Mesothelial cell of epicardium (in vitro differentiated cells): Measurements from ENCODE around the gene ITPR2. TPM values are rescaled to one million over a fixed set of nuclear protein-coding genes. Genes with fewer than 3 reads are reported as not detected.

Experiments used
- DNase-seq, 2 experiments: peaks; one replicate each; pipeline ENCODE4 v3.0.0; 2021; ENCODE audit warnings: low spot score in 2 of 2; ENCODE audit not compliant: unreplicated experiment in 2 of 2
- H3K27ac Mint-ChIP-seq: 2 replicates; pipeline ENCODE4 v1.8.0; 2021; ENCODE audit warnings: mixed read lengths
- H3K27me3 Mint-ChIP-seq: 2 replicates; pipeline ENCODE4 v1.8.0; 2021; ENCODE audit warnings: low read depth, mixed read lengths
- H3K36me3 Mint-ChIP-seq: 2 replicates; pipeline ENCODE4 v1.8.0; 2021; ENCODE audit warnings: mixed read lengths
- H3K4me1 Mint-ChIP-seq: 2 replicates; pipeline ENCODE4 v1.8.0; 2021; ENCODE audit warnings: mixed read lengths
- H3K4me3 Mint-ChIP-seq: 2 replicates; pipeline ENCODE4 v1.8.0; 2021; ENCODE audit warnings: mild to moderate bottlenecking, moderate library complexity, mixed read lengths
- H3K9me3 Mint-ChIP-seq: 2 replicates; pipeline ENCODE4 v1.8.0; 2021; ENCODE audit warnings: mixed read lengths
- total RNA-seq: library from RNA; stranded (reverse); gene quantifications from 3 replicates; pipeline ENCODE4 v1.2.1, GENCODE V29; 2021
- TF ChIP-seq, protein P1 (sequence below): fragments of 200-600 bp; sonication (generic); IDR thresholded peaks from one replicate; pipeline ENCODE4 v1.5.0; 2021; ENCODE audit warnings: antibody characterized with exemption; ENCODE audit not compliant: unreplicated experiment

ITPR2 gene
- total RNA-seq, 1 donor from 2014 or later = 62.3 TPM

DNA sequence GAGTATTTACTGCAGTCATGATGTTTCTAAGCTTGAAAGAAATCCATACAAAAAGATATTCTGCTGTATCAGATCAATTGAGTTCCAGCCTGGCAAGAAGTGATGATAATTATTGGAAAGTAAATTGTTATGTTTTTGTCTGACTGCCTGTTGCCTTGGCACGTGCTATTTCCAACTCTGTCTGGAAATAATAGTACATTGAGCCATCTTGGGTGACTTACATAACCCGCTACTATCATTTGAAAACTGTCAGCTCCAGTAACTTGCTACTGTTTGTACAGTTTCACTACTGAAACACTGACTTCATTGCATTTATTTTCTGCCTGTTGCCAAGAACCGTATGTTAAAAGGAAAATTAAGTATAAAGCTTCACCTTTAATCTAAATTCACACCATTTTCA is 318.6 kb downstream of the ITPR2 start:
- H3K4me1 Mint-ChIP-seq = peaks cover 3% of the 10 kb centered on the region
- H3K4me3 Mint-ChIP-seq = no peak overlapping the region
- H3K9me3 Mint-ChIP-seq = peaks cover 5% of the 10 kb centered on the region
- no peaks in the 10 kb centered on the region for H3K27me3 Mint-ChIP-seq
- DNase-seq = no peak
- H3K27ac Mint-ChIP-seq = no peak overlapping the region
- TF ChIP-seq, protein P1, sequence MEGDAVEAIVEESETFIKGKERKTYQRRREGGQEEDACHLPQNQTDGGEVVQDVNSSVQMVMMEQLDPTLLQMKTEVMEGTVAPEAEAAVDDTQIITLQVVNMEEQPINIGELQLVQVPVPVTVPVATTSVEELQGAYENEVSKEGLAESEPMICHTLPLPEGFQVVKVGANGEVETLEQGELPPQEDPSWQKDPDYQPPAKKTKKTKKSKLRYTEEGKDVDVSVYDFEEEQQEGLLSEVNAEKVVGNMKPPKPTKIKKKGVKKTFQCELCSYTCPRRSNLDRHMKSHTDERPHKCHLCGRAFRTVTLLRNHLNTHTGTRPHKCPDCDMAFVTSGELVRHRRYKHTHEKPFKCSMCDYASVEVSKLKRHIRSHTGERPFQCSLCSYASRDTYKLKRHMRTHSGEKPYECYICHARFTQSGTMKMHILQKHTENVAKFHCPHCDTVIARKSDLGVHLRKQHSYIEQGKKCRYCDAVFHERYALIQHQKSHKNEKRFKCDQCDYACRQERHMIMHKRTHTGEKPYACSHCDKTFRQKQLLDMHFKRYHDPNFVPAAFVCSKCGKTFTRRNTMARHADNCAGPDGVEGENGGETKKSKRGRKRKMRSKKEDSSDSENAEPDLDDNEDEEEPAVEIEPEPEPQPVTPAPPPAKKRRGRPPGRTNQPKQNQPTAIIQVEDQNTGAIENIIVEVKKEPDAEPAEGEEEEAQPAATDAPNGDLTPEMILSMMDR = no peak
- H3K36me3 Mint-ChIP-seq = peaks cover 10% of the 10 kb centered on the region

GRCh38 chr12:26513363-26514043 is 319.5 kb downstream of the ITPR2 start:
- TF ChIP-seq, protein P1 = no peak
- peaks cover 5% of the 10 kb centered on the region for H3K9me3 Mint-ChIP-seq

GRCh38 chr12:26512213-26512612 is 320.8 kb downstream of the ITPR2 start:
- Mint-ChIP-seq H3K4me3 (no peak overlapping the region), H3K9me3 (no peaks in the 10 kb centered on the region), H3K27ac (no peak overlapping the region)

More at GRCh38 chr12:26513363-26514043, 319.5 kb downstream of the ITPR2 start:
- H3K4me3 Mint-ChIP-seq = no peak overlapping the region
- peaks cover 7% of the 10 kb centered on the region for H3K36me3 Mint-ChIP-seq
- DNase-seq = no peak
- H3K27ac Mint-ChIP-seq = no peak overlapping the region
- peaks cover 3% of the 10 kb centered on the region for H3K4me1 Mint-ChIP-seq
- no peaks in the 10 kb centered on the region for H3K27me3 Mint-ChIP-seq

GRCh38 chr12:26510354-26510674 is 322.7 kb downstream of the ITPR2 start:
- Mint-ChIP-seq H3K27ac (no peak overlapping the region), H3K36me3 (peaks cover 3% of the 10 kb centered on the region), H3K4me3 (no peak overlapping the region), H3K27me3 (no peaks in the 10 kb centered on the region), H3K4me1 (peaks cover 3% of the 10 kb centered on the region), H3K9me3 (peaks cover 2% of the 10 kb centered on the region)
- no peak for DNase-seq
- TF ChIP-seq, protein P1 = no peak

More at GRCh38 chr12:26512213-26512612, 320.8 kb downstream of the ITPR2 start:
- Mint-ChIP-seq H3K27me3 (no peaks in the 10 kb centered on the region), H3K4me1 (peaks cover 3% of the 10 kb centered on the region), H3K36me3 (peaks cover 2% of the 10 kb centered on the region)
- TF ChIP-seq, protein P1 = no peak
- DNase-seq = no peak

DNA sequence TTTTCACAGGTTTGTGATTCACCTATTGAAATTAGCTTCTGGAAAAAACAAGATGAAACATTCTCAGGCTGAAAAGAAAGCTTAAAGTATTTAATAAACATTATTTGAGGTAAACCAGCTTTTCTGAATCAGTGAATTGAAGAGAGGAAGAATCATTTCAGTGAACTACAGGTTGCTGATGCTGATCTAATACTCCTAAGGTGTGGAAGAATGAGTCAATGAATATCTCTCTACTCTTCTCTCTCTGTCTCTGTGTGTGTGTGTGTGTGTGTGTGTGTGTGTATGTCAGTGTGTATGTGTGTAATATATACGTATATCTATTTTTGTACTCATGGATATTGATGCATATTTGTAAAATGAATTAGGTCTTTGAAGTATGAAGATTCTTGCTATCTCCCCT is 325.4 kb downstream of the ITPR2 start:
- peaks cover 12% of the 10 kb centered on the region for H3K9me3 Mint-ChIP-seq
- TF ChIP-seq, protein P1 = no peak
- H3K27ac Mint-ChIP-seq = no peak overlapping the region
- no peaks in the 10 kb centered on the region for H3K27me3 Mint-ChIP-seq
- peaks cover 13% of the 10 kb centered on the region for H3K36me3 Mint-ChIP-seq
- H3K4me3 Mint-ChIP-seq = no peak overlapping the region
- DNase-seq = no peak
- H3K4me1 Mint-ChIP-seq = no peaks in the 10 kb centered on the region
